ENCODE measurements around the gene MRPL36.

GRCh38 chr5:1782385-1783215 is 17.0 kb downstream of the MRPL36 start:
- TF ChIP-seq POLR2AphosphoS5 (IDR thresholded peaks at IDR 0.05; ENCODE audit: borderline replicate concordance, low read depth, low read length) (no peak), EZH2 (IDR thresholded peaks at IDR 0.05) (no peak)

Data from SK-N-MC (cell line).